BLaER1 (cell line): ENCODE measurements around the gene C11orf68.

Experiments
- H3K27ac ChIP-seq: shearing (Covaris generic); formaldehyde crosslinking; 2 replicates; pipeline ENCODE4 v1.8.1; 2022
- H3K27me3 ChIP-seq: shearing (Covaris generic); formaldehyde crosslinking; 2 replicates; pipeline ENCODE4 v1.8.1; 2022
- H3K36me3 ChIP-seq: shearing (Covaris generic); formaldehyde crosslinking; 2 replicates; pipeline ENCODE4 v1.8.1; 2022
- H3K4me1 ChIP-seq: shearing (Covaris generic); formaldehyde crosslinking; 2 replicates; pipeline ENCODE4 v1.8.1; 2022
- H3K4me2 ChIP-seq: shearing (Covaris generic); formaldehyde crosslinking; 2 replicates; pipeline ENCODE4 v1.8.1; 2022
- H3K4me3 ChIP-seq: shearing (Covaris generic); formaldehyde crosslinking; 2 replicates; pipeline ENCODE4 v1.8.1; 2022
- H3K9ac ChIP-seq: shearing (Covaris generic); formaldehyde crosslinking; 2 replicates; pipeline ENCODE4 v1.8.1; 2022
- H3K9me3 ChIP-seq: shearing (Covaris generic); formaldehyde crosslinking; 2 replicates; pipeline ENCODE4 v1.8.1; 2022
- H4K20me1 ChIP-seq: shearing (Covaris generic); formaldehyde crosslinking; 2 replicates; pipeline ENCODE4 v1.8.1; 2022
- Cebpa-rat ChIP-seq: shearing (Covaris generic); IDR thresholded peaks from 2 replicates; pipeline ENCODE4 v1.8.1; 2022

Gene C11orf68

DNA sequence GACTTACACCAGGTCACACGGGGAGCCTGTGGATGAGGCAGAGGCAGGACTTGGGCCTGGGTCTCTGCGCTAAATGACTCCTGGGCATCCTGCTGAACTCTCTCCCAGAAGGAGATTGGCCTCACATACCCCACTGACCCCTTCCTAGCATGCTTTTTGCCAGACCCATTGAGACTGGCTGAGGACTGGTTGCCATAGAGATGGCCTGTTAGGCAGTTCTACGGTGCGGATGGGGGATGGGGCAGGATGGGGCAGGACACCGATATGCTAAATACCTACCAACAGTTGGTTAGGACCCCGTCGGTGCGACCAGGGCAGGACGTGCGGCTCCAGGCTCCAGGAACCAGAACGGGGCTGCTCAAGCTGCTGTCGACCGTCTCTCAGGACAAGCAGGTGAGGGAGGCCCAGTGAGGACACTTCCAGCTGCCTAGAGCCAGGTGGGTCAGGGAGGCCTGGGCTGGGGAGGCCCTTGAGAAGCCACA lies 26.6 kb upstream of the C11orf68 start, which contains the start of gene TSGA10IP:
TSS of gene TSGA10IP (plus strand) at position 51 of the 482 bp plus-strand sequence. CDS start at position 247, 196 bp downstream.
- Histone ChIP-seq H3K27ac (no peak within 1 kb of the TSS), H3K4me2 (no peak within 1 kb of the TSS), H3K36me3 (no peaks in the 10 kb centered on the region), H4K20me1 (no peaks in the 10 kb centered on the region), H3K4me3 (no peak within 1 kb of the TSS), H3K4me1 (no peaks in the 10 kb centered on the region), H3K9me3 (no peaks in the 10 kb centered on the region), H3K9ac (no peak within 1 kb of the TSS), H3K27me3 (no peaks in the 10 kb centered on the region)
- TF ChIP-seq Cebpa-rat, result no peak

DNA sequence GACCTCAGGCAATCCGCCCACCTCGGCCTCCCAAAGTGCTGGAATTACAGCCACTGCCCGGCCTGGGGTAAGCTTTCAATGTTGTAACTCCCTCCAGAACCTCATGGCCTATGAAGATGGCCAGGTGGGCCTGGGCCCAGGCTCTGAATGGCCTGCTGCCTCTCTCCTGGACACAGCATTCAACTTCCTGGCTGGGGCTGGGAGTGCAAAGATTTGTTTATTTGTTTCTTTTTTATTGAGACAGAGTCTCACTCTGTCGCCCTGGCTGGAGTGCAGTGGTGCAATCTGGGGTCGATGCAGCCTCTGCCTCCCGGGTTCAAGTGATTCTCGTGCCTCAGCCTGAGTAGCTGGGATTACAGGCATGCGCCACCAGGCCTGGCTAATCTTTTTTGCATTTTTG lies 25.9 kb upstream of the C11orf68 start:
- Histone ChIP-seq H3K4me1 (no peaks in the 10 kb centered on the region), H3K4me3 (no peak overlapping the region), H3K9me3 (no peaks in the 10 kb centered on the region), H3K27ac (no peak overlapping the region), H3K36me3 (no peaks in the 10 kb centered on the region), H4K20me1 (no peaks in the 10 kb centered on the region), H3K4me2 (no peak overlapping the region), H3K9ac (no peak overlapping the region), H3K27me3 (no peaks in the 10 kb centered on the region)
- TF ChIP-seq Cebpa-rat, result no peak

GRCh38 chr11:65944191-65944590 lies 25.3 kb upstream of the C11orf68 start:
- H3K9me3 ChIP-seq, result no peaks in the 10 kb centered on the region
- no peak overlapping the region for H3K9ac ChIP-seq
- H3K27me3 ChIP-seq, result no peaks in the 10 kb centered on the region
- no peaks in the 10 kb centered on the region for H4K20me1 ChIP-seq
- peaks cover under 1% of the 10 kb centered on the region; the same call in 1 of the 2 replicates for H3K4me1 ChIP-seq
- H3K27ac ChIP-seq, result no peak overlapping the region
- no peak overlapping the region for H3K4me3 ChIP-seq
- H3K36me3 ChIP-seq, result no peaks in the 10 kb centered on the region
- no peak overlapping the region for H3K4me2 ChIP-seq
- no peak for TF ChIP-seq Cebpa-rat

DNA sequence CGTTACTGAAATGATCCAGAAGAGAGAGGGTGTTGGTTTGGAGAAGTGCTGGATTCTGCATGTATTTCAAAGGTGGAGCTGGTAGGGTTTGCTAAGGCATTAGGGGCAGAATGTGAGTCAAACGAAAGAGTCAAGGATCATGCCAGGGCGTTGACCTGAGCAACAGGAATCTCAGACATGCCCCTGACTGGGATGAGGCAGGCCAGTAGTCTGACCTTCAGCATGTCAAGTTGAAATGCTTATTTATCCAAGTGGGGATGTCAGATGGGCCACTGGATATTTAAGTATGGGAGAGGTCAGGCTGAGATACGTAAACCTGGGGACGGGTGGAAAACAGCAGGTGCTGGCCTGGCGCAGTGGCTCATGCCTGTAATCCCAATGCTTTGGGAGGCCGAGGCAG lies 23.7 kb upstream of the C11orf68 start:
- H3K4me1 ChIP-seq, result peaks cover 8% of the 10 kb centered on the region; the same call in 1 of the 2 replicates
- no peak overlapping the region for H3K4me3 ChIP-seq
- no peaks in the 10 kb centered on the region for H3K36me3 ChIP-seq
- H3K9ac ChIP-seq, result no peak overlapping the region
- no peak for TF ChIP-seq Cebpa-rat
- no peak overlapping the region for H3K4me2 ChIP-seq
- no peaks in the 10 kb centered on the region for H4K20me1 ChIP-seq
- no peaks in the 10 kb centered on the region for H3K9me3 ChIP-seq
- no peaks in the 10 kb centered on the region for H3K27me3 ChIP-seq
- no peak overlapping the region for H3K27ac ChIP-seq

DNA sequence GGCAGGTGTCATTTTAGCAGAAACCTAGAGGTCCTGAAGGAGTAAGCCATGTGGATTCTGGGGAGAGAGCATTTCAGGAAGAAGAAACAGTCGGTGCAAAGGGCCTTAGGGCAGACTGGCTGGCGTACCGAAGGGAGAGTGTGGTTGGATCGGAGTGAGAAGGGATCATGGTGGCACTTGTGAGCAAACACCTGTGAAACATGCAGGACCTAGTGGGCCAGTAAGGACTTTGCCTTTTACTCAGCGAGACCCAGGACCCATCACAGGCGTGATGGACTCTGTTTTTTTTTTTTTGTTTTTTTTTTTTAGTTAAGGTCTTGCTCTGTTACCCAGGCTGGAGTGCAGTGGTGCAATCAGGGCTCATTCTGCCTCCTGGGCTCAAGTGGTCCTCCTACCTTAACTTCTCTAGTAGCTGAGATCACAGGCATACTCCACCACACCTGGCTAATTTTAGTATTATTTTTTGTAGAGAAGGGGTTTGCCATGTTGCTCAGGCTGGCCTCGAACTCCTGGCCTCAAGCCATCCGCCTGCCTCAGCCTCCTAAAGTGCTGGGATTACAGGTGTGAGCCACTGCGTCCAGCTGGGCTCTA lies 23.0 kb upstream of the C11orf68 start:
- Histone ChIP-seq H3K4me1 (peaks cover 8% of the 10 kb centered on the region; the same call in 1 of the 2 replicates), H3K9me3 (no peaks in the 10 kb centered on the region), H3K27me3 (no peaks in the 10 kb centered on the region), H3K27ac (no peak overlapping the region), H3K9ac (no peak overlapping the region), H4K20me1 (no peaks in the 10 kb centered on the region), H3K4me2 (no peak overlapping the region), H3K36me3 (no peaks in the 10 kb centered on the region), H3K4me3 (no peak overlapping the region)
- no peak for TF ChIP-seq Cebpa-rat

- Histone ChIP-seq H3K9me3 (no peaks in the 10 kb centered on the region), H3K27me3 (no peaks in the 10 kb centered on the region), H3K9ac (no peak overlapping the region), H4K20me1 (no peaks in the 10 kb centered on the region), H3K36me3 (no peaks in the 10 kb centered on the region), H3K27ac (no peak overlapping the region), H3K4me1 (peaks cover 8% of the 10 kb centered on the region; the same call in 1 of the 2 replicates), H3K4me3 (no peak overlapping the region), H3K4me2 (no peak overlapping the region)
- TF ChIP-seq Cebpa-rat, result no peak
These were observed 18.9 kb upstream of the C11orf68 start for GRCh38 chr11:65937766-65938165.

GRCh38 chr11:65934014-65934413 lies 15.2 kb upstream of the C11orf68 start:
- H3K4me3 ChIP-seq, result no peak overlapping the region
- H3K9me3 ChIP-seq, result no peaks in the 10 kb centered on the region
- H3K4me2 ChIP-seq, result no peak overlapping the region
- no peaks in the 10 kb centered on the region for H4K20me1 ChIP-seq
- H3K4me1 ChIP-seq, result peaks cover 32% of the 10 kb centered on the region
- no peak overlapping the region for H3K9ac ChIP-seq
- H3K27ac ChIP-seq, result no peak overlapping the region
- TF ChIP-seq Cebpa-rat, result no peak
- H3K36me3 ChIP-seq, result no peaks in the 10 kb centered on the region
- H3K27me3 ChIP-seq, result no peaks in the 10 kb centered on the region

DNA sequence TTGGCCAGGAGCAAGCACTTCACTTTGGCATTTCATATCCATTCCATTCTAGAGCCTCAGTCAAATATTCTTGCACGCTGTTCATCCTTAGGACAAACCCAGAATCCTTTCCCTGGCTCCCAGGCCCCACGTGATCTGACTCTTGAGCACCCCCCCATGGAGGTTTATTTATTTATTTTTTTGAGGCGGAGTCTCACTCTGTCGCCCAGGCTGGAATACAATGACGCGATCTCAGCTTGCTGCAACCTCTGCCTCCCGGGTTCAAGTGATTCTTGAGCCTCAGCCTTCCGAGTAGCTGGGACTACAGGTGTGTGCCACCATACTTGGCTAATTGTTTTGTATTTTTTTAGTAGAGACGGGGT lies 13.7 kb upstream of the C11orf68 start:
- H4K20me1 ChIP-seq, result no peaks in the 10 kb centered on the region
- H3K36me3 ChIP-seq, result no peaks in the 10 kb centered on the region
- H3K27me3 ChIP-seq, result no peaks in the 10 kb centered on the region
- H3K9me3 ChIP-seq, result no peaks in the 10 kb centered on the region
- no peak overlapping the region for H3K4me3 ChIP-seq
- peaks cover 41% of the 10 kb centered on the region for H3K4me1 ChIP-seq
- TF ChIP-seq Cebpa-rat, result no peak
- no peak overlapping the region for H3K4me2 ChIP-seq
- H3K27ac ChIP-seq, result no peak overlapping the region
- no peak overlapping the region for H3K9ac ChIP-seq

DNA sequence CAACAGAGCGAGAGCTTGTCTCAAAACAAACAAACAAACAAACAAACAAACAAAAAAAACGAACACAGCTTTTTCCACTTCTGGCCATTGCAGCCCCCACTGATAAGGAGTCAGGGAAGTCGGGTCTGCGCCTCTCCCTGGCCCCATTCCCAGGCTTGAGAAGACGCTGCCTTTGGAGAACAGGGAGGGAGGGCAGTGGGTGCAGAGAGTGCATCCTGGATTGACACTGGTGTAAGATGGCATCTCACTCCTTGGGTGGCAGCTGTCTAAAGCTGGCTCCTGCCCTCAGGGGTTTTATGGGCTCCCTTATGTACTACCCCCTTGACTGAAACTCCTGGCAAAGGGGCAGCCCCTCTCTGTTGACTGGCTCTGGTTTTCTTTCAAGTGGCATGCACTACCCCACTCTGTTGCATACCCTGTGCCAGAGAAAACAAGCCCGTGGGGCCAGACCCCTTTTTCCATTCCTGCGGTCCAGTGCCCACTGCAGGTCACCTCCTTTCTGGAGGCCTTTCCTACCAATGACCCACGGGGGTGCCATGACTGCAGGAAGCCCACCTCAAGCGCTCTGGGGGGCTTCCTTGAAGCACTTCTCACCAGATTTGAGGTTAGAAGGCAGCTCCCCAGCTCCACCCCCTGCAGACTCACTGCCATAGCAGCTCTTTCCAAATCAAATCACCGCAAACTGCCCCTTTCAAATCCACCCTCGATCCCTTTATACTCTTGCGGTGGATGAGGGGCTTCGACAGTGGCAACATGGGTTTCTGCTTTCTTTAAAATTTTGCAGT lies 13.1 kb upstream of the C11orf68 start:
- Histone ChIP-seq H4K20me1 (no peaks in the 10 kb centered on the region), H3K27ac (peak overlapping the region; percentile 16; the same call in 1 of the 2 replicates), H3K36me3 (no peaks in the 10 kb centered on the region), H3K9me3 (no peaks in the 10 kb centered on the region), H3K27me3 (no peaks in the 10 kb centered on the region), H3K4me3 (no peak overlapping the region), H3K9ac (no peak overlapping the region), H3K4me1 (peaks cover 47% of the 10 kb centered on the region), H3K4me2 (peak overlapping the region; percentile 43)
- no peak for TF ChIP-seq Cebpa-rat

- TF ChIP-seq Cebpa-rat, result no peak
- Histone ChIP-seq H3K36me3 (peaks cover 9% of the 10 kb centered on the region; the same call in 1 of the 2 replicates), H4K20me1 (no peaks in the 10 kb centered on the region), H3K9ac (peak overlapping the region; percentile 74), H3K9me3 (no peaks in the 10 kb centered on the region), H3K4me1 (peaks cover 50% of the 10 kb centered on the region), H3K27me3 (no peaks in the 10 kb centered on the region), H3K27ac (peak overlapping the region; percentile 93), H3K4me3 (peak overlapping the region; percentile 56), H3K4me2 (peak overlapping the region; percentile 87)
These were observed 9.8 kb upstream of the C11orf68 start for GRCh38 chr11:65928667-65929066.
